ENCODE measurements around the gene SIDT2.

The SIDT2 gene

GRCh38 chr11:117160826-117161225, 17.7 kb upstream of the SIDT2 start:
- no peak overlapping the region for H3K4me3 ChIP-seq (ENCODE audit: low read length)
- no peak for TF ChIP-seq CTCF (conservative IDR thresholded peaks at IDR 0.05; ENCODE audit: low read depth, low read length)
- no peak for DNase-seq (ENCODE audit: low read depth)

- TF ChIP-seq CTCF (conservative IDR thresholded peaks at IDR 0.05; ENCODE audit: low read depth, low read length): no peak
- no peak for DNase-seq (ENCODE audit: low read depth)
- no peak overlapping the region for H3K4me3 ChIP-seq (ENCODE audit: low read length)
These were observed 12.1 kb upstream of the SIDT2 start for GRCh38 chr11:117166491-117166890.

- no peak for TF ChIP-seq CTCF (conservative IDR thresholded peaks at IDR 0.05; ENCODE audit: low read depth, low read length)
- no peak overlapping the region for H3K4me3 ChIP-seq (ENCODE audit: low read length)
- no peak for DNase-seq (ENCODE audit: low read depth)
These were observed 8.8 kb upstream of the SIDT2 start for GRCh38 chr11:117169736-117170135.

- H3K4me3 ChIP-seq (ENCODE audit: low read length): no peak overlapping the region
- DNase-seq (ENCODE audit: low read depth): no peak
- no peak for TF ChIP-seq CTCF (conservative IDR thresholded peaks at IDR 0.05; ENCODE audit: low read depth, low read length)
These were observed 8.3 kb upstream of the SIDT2 start for GRCh38 chr11:117170210-117170609.

- DNase-seq (ENCODE audit: low read depth): no peak
- no peak overlapping the region for H3K4me3 ChIP-seq (ENCODE audit: low read length)
- no peak for TF ChIP-seq CTCF (conservative IDR thresholded peaks at IDR 0.05; ENCODE audit: low read depth, low read length)
These were observed 7.5 kb upstream of the SIDT2 start for GRCh38 chr11:117171007-117171403.

GRCh38 chr11:117171404-117172061, 7.0 kb upstream of the SIDT2 start:
- no peak overlapping the region for H3K4me3 ChIP-seq (ENCODE audit: low read length)
- DNase-seq (ENCODE audit: low read depth): no peak
- no peak for TF ChIP-seq CTCF (conservative IDR thresholded peaks at IDR 0.05; ENCODE audit: low read depth, low read length)

GRCh38 chr11:117172724-117173421, 5.7 kb upstream of the SIDT2 start:
- no peak overlapping the region for H3K4me3 ChIP-seq (ENCODE audit: low read length)
- TF ChIP-seq CTCF (conservative IDR thresholded peaks at IDR 0.05; ENCODE audit: low read depth, low read length): no peak
- no peak for DNase-seq (ENCODE audit: low read depth)
